ENCODE measurements around the gene KLHL26.

KLHL26 gene

DNA sequence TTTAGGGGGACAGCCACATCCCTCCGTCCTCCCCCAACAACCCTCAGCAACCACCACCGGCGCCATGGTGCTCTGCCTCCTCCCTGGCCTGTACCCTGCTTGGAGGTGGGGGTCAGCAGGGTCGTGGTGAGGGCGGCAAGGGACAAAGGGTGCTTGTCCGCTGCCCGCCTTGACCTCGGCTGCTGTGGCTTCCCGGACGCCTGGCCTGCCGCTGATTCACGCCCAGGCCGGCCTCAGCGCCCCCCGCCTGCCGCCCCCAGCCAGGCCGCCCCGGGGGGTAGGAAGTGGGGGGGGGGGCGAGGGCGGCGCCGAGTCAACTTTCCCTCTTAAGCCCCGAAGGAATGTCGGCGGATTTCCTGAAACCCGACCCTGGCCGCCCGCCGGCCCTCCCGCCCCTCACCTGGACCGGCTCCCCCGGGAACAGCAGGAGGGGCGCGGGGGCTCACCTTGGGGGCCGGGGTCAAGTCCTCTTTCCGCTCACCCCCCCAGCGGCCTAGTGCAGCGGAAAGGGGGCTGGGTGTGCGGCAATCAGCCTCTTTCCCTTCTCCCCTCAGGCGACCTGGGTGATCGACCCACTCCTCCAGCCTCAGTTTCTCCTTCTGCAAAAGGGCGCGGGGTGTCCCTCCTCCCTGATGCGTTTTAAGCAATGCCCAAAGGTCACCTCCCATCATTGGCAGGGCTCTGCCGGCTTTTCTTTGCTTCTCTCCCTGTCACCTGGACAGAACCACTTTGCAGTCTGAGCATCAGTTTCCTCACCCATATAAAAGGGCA, 26.1 kb upstream of the KLHL26 start:
- Histone ChIP-seq H3K4me3 (no peak overlapping the region), H3K27ac (no peak overlapping the region)

DNA sequence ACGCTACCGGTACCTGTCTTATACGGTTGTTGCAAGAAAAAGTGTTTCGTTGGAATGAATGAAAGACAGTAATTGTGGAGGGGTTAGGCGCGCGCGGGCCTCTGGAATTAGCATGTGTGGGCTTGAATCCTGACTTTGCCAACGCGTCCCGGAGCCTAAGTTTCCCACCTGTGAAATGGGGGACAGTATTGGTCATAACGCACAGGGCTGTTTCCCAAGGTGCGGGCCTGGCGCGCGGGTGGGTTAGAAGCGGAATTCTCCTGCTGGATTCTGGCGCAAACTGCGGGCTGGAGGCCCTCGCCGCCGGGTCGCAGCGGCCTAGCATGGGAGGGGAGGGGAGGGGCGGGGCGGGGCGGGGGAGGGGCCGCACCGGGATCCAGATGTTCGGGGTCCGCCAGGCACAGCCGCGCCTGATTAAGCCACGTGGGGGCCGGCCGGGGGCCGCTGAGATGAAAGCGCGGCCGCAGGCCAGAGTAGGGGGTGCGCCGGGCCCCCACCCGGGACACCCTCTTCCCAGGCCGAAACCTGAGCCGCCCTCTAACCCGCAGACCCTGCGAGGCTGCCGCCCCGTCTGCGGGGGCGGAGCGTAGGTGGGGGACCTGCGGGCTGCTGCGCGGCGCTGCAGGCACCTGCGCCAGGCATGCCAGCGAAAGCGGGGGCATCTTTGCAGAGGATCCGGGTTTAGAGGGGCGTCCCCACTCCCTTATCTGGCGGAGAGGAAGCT, 25.3 kb upstream of the KLHL26 start:
- H3K27ac ChIP-seq = no peak overlapping the region
- peak overlapping the region in 1 of 7 experiments; percentile 8 for H3K4me3 ChIP-seq

DNA sequence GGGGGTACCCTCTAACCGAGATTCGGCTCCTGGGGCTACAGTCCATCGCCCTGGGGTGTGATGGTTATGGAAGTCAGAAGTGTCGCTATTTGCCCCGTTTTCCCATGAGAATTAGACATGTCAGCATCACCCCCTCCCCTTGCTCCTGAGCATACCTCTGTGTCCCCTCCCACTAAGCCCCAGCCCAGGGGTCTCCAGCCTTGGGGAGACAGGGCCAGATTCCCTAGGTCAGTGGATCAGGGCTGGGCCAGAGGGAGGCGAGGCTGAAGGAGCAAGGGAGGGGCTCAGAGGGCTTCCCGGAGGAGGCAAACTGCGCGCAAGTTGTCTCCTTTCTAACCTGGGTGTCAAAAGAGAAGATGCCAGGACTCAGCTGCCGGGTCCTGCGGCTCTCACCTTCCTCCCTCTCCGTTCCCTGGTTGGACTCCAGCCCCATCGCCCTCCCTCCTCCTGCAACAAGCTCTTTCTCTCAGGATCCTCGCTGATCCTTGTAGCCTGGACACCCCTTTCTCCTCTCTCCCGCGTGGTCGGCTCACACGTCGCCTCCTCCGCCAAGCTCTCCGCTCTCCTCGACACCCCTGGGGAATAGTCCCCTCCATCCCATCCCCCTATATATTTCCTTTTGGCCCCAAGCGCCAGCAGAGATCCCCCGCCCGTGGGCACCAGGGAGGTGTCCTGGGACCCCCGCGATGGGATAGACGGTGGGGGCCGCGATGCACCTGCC, 24.6 kb upstream of the KLHL26 start:
- Histone ChIP-seq H3K4me3 (peak overlapping the region in 6 of 7 experiments; percentile 11 to 40 (median 20)), H3K27ac (no peak overlapping the region)

DNA sequence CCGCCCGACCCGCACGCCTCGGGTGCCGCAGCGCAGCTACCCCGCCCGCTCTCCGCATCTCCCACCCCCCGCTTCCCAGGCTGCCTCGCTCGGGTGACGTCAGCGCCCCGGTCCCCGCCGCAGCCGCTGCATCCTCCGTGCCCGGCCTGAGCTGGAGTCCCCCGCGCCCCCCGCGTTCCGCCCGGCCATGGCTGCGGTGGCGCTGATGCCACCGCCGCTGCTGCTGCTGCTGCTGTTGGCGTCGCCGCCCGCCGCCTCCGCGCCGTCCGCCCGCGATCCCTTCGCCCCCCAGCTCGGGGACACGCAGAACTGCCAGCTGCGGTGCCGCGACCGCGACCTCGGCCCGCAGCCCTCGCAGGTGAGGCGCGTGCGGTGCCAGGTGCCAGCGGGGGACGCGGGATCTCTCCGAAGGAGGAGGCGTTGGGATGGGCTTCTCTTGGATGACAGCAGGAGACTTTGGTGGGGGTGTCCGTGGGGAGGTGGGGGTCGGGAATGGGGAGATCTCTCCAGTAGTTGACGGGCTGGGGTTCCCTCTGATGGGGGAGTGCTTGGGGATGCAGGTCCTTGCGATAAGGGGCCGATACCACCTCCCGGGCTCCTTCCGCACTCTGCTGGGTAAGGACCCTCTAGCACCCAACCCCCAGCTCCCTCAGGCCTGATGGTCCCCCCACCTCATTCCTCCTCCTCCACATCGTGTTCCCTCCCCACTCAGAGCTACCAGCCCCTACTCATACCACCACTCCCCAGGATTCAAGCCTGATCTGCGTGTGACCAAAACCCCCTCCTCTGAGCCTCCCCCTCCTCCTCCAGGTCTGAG, 23.8 kb upstream of the KLHL26 start, which contains the start of gene TMEM59L:
Gene TMEM59L, plus strand, starts transcription at position 99 of the 817 bp plus-strand sequence. Its CDS starts 89 bp downstream, at position 188.
- peak within 1 kb of the TSS in 6 of 7 experiments; percentile 11 to 40 (median 20) for H3K4me3 ChIP-seq
- no peak within 1 kb of the TSS for H3K27ac ChIP-seq

DNA sequence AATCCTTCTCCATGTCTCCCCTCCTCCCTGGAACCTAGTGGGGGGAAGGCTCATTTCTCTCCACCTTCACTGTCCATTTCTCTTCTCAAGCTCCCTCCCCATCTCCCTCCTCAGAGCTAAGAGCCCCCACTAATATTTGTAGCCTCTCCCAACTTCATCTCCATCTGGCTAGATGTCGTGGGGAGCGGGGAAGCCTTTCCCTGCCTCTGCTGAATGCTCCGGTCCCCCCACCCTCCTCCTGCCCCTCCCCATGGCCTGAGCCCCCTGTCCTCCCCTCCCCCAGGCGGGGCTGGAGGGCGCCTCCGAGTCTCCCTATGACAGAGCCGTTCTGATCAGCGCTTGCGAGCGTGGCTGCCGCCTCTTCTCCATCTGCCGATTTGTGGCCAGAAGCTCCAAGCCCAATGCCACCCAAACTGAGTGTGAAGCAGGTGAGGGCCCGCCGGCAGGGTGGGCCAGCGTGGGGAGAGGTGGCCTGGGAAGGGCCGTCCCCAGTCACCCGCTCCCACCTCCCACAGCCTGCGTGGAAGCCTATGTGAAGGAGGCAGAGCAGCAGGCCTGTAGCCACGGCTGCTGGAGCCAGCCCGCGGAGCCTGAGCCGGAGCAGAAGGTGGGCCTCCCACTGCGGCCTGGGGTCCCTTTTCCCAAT, 23.1 kb upstream of the KLHL26 start:
- H3K4me3 ChIP-seq = no peak overlapping the region
- no peak overlapping the region for H3K27ac ChIP-seq

DNA sequence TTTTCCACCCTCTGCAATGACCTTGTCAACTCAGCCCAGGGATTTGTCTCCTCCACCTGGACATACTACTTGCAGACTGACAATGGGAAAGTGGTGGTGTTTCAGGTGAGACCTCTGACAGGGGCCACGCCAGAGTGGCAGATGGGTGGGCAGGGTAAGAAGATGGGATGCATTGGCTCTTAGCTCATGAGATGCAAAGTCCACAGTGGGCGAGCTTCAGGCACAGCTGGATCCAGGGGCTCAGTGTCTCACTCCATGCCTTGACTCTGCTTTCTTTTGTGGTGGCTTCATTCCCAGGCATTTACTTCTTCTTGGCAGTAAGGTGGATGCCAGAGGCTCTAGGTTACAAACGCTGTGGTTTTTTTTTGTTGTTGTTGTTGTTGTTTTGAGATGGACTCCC, 20.8 kb upstream of the KLHL26 start:
- Histone ChIP-seq H3K4me3 (no peak overlapping the region), H3K27ac (no peak overlapping the region)

DNA sequence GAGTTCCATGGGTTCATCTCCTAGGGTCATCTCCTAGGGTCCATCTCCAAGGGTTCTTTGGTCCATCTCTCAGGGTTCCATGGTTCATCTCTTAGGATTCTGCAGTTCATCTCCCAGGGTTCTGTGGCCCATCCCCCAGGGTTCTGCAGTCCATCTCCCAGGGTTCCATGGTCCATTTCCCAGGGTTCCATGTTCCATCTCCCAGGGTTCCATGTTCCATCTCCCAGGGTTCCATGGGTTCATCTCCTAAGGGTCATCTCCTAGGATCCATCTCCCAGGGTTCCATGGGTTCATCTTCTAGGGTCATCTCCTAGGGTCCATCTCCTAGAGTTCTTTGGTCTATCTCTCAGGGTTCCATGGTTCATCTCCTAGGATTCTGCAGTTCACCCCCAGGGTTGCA, 19.3 kb upstream of the KLHL26 start:
- no peak overlapping the region for H3K4me3 ChIP-seq
- H3K27ac ChIP-seq = no peak overlapping the region

DNA sequence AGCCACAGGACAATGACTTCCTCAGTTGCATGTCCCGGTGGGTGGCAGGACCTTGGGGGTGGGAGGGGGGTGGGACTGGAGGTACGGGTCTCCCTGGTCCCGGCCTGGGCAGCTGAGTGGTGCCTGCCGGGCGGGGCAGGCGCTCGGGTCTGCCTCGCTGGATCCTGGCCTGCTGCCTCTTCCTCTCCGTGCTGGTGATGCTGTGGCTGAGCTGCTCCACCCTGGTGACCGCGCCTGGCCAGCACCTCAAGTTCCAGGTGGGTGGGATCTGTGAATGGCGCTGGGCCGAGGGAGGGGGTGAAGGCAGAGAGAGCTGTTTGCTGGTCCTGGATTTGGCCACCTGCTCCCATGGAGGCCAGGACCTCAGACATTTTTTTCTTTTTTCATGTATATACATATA, 18.6 kb upstream of the KLHL26 start:
- no peak overlapping the region for H3K4me3 ChIP-seq
- no peak overlapping the region for H3K27ac ChIP-seq

DNA sequence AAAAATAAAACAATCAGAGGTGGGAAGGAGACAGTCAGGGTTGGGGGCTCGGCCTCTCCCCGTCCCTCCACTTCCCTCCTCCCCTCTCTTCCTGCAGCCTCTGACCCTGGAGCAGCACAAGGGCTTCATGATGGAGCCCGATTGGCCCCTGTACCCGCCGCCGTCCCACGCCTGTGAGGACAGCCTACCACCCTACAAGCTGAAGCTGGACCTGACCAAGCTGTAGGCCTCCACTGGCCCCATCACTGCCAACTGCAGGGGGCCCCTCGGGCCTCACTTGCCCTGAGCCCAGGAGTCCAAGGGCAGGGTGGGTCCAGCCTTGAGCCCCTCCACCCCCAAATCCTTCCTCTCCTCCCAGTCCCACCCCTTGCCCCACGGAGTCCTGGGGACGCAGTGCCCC, 16.5 kb upstream of the KLHL26 start:
- Histone ChIP-seq H3K27ac (no peak overlapping the region), H3K4me3 (no peak overlapping the region)

DNA sequence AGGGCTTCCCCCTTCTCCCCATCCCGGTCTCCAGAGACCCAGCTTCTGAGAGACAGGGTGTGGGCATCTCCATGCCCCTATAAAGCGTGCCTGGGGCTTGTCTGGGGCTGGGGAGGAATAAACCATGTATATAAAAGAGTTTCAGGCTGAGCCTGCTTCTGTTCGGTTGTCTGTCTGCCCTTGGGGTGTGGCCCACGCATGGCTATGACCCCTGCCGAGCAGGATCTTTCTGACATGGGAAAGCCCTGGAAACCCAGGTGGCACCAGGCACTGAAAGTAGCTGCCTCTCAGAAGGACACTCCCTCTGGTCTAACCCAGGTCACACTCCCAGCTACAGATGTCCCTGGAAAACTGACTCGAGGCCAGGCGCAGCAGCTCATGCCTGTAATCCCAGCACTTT, 15.9 kb upstream of the KLHL26 start:
- Histone ChIP-seq H3K4me3 (no peak overlapping the region), H3K27ac (no peak overlapping the region)

DNA sequence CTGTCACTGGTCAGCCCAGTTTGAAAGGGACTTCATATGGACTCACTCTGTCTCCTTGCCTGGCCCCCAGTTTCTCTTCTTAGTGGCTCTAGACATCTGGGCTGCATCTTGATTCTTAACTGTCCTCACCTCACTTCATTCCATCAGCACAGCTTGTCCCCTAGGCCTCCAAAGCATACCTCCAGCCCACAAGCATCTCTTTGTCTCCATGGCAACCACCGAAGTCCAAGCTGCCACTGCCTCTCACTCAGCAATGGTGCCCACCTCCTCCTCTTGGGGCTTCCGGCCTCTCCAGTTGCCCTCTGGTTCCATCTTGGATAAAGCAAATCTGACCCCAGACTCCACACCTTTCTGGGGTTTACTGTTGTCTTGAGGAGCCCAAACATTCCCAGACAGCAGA, 9.9 kb upstream of the KLHL26 start:
- Histone ChIP-seq H3K27ac (no peak overlapping the region), H3K4me3 (no peak overlapping the region)

DNA sequence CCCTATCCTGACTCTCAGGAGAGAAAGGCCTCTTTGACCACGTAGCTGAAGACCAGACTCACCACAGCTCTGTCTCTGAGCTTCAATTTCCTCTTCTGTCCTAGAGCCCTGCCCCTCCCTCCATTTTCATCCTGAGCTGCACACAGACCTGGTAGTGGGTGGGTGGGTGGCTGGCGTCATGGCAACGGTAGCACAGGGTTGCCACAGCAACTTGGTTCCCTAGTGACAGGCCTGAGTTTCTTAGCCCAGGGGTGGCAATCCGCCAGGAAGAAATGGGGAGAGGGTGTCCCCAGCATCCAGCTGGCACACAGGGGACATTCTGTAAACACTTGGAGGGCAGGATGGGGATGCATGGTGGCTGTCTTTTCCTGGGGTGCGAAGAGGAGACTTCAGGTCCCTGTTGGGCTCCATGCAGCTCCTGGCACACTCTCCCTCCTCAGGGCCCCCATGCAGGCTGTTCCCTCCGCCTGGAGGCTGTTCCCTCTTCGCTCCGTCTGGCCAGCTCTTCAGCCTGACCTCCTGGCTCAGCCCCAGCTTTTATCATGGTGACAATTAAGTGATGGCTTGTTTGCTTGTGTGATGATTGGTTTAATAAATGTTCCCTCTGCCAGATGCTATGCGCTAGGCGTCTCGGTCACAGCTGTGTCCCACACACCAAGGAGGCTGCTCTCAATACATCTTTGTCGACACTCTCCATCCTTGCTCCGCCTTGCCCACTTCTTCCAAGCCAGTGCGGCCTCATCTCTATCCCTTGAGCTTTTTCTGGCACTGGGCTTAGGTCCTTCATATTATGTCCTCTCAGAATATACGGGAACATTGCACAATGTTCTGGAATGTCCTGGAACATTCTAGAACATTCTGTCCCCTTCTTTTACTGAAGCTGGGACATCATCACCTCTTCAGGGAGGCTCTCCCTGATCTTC, 7.4 kb upstream of the KLHL26 start:
- no peak overlapping the region for H3K27ac ChIP-seq
- H3K4me3 ChIP-seq = no peak overlapping the region

DNA sequence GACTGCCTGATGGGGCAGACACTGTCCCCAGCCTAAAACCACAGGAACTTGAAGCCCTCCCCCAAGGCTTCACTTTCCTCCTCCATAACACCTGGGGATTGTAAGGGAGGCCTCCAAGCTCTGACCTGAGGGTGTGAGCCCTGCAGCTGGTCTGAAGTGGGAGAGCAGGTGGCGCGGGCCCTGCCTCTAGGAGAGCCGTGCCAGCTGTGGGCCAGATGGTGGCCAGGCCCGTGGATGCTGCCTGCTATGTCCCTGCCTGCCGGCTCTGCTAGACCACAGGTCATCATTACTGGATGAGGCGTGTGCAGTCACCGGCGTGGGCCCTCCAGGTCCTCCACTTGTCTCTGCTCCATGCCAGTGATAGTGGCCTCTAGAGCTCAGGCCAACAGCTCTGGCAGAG, 3.5 kb upstream of the KLHL26 start:
- Histone ChIP-seq H3K27ac (no peak overlapping the region), H3K4me3 (no peak overlapping the region)

DNA sequence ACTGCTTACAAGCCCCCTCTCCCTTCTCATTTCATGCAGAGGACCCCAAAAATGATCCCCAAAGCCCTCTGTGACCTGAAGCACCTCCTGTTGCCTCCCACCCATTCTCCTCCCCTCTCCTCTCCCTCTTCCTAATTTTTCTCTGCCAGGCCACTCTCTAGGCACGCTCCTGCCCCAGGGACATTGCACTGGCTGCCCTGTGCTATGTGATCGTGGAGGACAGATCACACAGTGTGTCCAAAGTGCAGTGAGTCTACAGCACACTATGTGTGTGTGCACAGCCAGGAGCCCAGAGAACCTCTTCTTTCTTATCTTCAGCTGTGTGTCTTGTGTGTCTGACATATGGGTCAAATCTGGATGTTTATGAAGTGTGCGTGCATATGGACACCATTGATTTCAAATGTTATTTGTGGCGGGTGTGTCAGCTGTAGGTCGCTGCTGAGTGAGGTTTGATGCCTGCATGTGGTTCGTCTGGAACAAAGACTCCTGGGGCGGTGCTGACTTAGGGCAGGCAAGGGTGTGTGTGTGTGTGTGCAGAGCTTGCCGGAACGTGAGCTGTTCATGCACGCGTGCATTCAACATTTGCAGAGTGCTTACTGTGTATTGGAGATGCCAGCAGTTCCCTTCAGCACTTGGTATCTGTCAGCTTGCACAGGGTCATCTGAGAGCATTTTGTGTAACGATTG, 2.1 kb upstream of the KLHL26 start:
- Histone ChIP-seq H3K27ac (no peak overlapping the region), H3K4me3 (no peak overlapping the region)

DNA sequence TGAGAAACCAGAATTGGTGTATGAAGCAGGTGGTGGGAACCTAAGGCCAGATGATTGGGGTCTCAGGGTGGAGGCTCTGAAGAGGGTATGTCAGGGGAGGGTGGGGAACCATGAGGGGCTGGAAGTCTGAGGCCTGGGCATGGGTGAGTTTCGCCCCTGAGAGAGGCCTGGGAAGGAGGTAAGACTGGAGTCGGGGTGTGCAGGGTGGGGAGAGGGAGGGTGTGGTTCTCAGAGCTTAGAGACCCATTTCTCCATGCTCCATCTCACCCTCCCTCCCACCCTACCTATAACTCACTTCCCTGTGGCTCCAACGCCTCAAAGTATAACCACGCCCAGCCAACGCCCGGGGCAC, 1.0 kb upstream of the KLHL26 start:
- Histone ChIP-seq H3K27ac (peak overlapping the region in 1 of 21 experiments; percentile 86), H3K4me3 (peak overlapping the region in 2 of 7 experiments; percentile 76 to 82)

DNA sequence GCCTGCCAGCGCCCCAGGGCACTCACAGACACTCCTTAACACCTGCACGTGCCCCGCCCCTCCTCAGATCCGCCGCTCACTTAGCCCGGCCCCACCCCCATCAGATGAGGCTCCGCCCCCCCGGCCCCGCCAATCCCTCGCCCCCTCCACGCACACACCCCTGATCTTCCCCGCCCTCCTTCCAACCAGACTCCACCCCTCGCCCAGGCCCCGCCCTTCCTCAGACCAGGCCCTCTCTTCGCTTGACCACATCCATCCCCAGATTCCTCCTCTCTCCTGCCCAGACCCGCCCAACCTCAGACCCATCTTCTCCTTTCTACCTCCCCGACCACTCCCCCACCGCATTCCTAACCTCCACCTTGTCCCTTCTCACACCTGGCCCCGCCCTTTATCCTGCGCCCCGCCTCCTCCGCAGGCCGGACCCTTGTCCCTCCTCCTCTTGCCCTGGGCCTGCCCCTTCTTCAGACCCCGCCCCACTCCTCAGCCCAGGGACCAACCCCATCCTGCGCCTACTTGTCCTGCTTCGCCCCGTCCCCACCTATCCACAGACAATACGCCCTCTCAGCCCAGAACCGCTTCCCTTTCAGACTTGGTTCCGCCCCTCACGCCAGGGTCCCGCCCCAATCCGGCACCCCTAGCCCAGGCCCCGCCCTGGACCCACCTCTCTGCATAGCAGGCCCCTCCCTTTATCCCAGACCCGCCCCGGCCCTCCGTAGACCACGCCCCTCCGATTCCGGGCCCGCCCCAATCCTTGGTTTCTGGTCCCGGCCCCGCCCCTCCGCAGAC, 452 bp upstream of the KLHL26 start:
- Histone ChIP-seq H3K4me3 (peak overlapping the region; percentile 43 to 82 (median 70)), H3K27ac (peak overlapping the region in 13 of 21 experiments; percentile 7 to 91 (median 83))
